Measurements from ENCODE around the gene ARMH3. TPM values are rescaled to one million over a fixed set of nuclear protein-coding genes. Genes with fewer than 3 reads are reported as not detected.

Gene ARMH3
- total and polyA plus RNA-seq, 10 of the 15 experiments (the other 5 are each of a cell fraction or from before 2014, with no cell fraction given) = 13.0 to 33.0 (median 16.4) TPM

GRCh38 chr10:101827919-101828600 lies 227.9 kb downstream of the ARMH3 start:
- ChIA-PET RAD21 (ENCODE audit: unreplicated experiment) (no interaction called here), CTCF (interaction anchor here (0.6 kb wide), 1 partner anchor 51 kb away, joined by 3 read pairs; no protein-coding TSS in a partner anchor), POLR2A (interaction anchor here (1.2 to 4.5 kb wide), 2 partner anchors 9 to 225 kb away, joined by 3 to 33 read pairs; partner anchors contain the start of gene OGA), SMC1A (ENCODE audit: uncharacterized antibody, unreplicated experiment) (interaction anchor here (0.6 to 2.2 kb wide), 3 partner anchors 10 to 225 kb away, joined by 3 to 13 read pairs (median 5); partner anchors contain the start of gene OGA)
- FAIRE-seq (no peak), DNase-seq (ENCODE audit: low read depth, low spot score) (no peak), ATAC-seq (no peak)
- Histone ChIP-seq H3K36me3 (ENCODE audit: control insufficient read depth in 2 of 2, insufficient read depth in 2 of 2, low read length in 1 of 2) (peaks cover 0 to 4% of the 10 kb centered on the region in 2 experiments; a peak in 1 of 4 replicates), H3K9me3 (replicated peaks; ENCODE audit: control insufficient read depth, insufficient read depth, low read length) (no peaks in the 10 kb centered on the region), H2AFZ (ENCODE audit: control insufficient read depth, low read depth, low read length) (no peak overlapping the region), H3K27me3 (replicated peaks in 1 of 2; ENCODE audit: control insufficient read depth in 2 of 2, insufficient read depth in 2 of 2, low read length in 1 of 2) (no peaks in the 10 kb centered on the region), H3K79me2 (ENCODE audit: control insufficient read depth, insufficient read depth, low read length) (no peaks in the 10 kb centered on the region), H3K9ac (ENCODE audit: control insufficient read depth, insufficient read depth, low read length) (no peak overlapping the region), H3K27ac (ENCODE audit: control insufficient read depth, insufficient read depth) (no peak overlapping the region), H3K4me2 (ENCODE audit: control insufficient read depth, insufficient read depth) (no peak overlapping the region), H3K4me3 (no peak overlapping the region), H3K4me1 (ENCODE audit: control insufficient read depth, insufficient read depth, low read length) (peaks cover 19% of the 10 kb centered on the region), H4K20me1 (ENCODE audit: control insufficient read depth, insufficient read depth) (no peaks in the 10 kb centered on the region)
- TF ChIP-seq HSF1 (IDR thresholded peaks at IDR 0.05; ENCODE audit: low read depth, low read length) (no peak), E4F1 (IDR thresholded peaks at IDR 0.05; ENCODE audit: borderline replicate concordance, partially characterized antibody) (no peak), SREBF1 (IDR thresholded peaks at IDR 0.05; ENCODE audit: low read length) (no peak), POU2F2 (IDR thresholded peaks at IDR 0.05; ENCODE audit: borderline replicate concordance, low read depth, low read length) (no peak), NFIC (IDR thresholded peaks at IDR 0.05; ENCODE audit: low read depth, low read length) (no peak), TARDBP (IDR thresholded peaks at IDR 0.05; ENCODE audit: borderline replicate concordance) (no peak), MXI1 (IDR thresholded peaks at IDR 0.05; ENCODE audit: low read depth, low read length) (no peak), POLR2A (IDR thresholded peaks at IDR 0.05; ENCODE audit: low read depth, low read length) (no peak), POLR2AphosphoS2 (IDR thresholded peaks at IDR 0.05; ENCODE audit: low read depth, low read length) (no peak), NR2C2 (IDR thresholded peaks at IDR 0.05; ENCODE audit: borderline replicate concordance, control insufficient read depth, insufficient read length, low read depth) (no peak), CTCF (IDR thresholded peaks at IDR 0.05 in 2 of 3, conservative IDR thresholded peaks at IDR 0.05 in 1 of 3; ENCODE audit: control insufficient read depth in 2 of 3, extremely low read depth in 1 of 3, insufficient read depth in 1 of 3, low read depth in 3 of 3, low read length in 3 of 3) (no peak), HDAC2 (IDR thresholded peaks at IDR 0.05) (no peak)
- BruUV-seq (replicated peaks) = no TSS peak
- in situ Hi-C loops (cut with MboI) (no loop called here), intact Hi-C loops (cut with micrococcal nuclease; ENCODE audit: unreplicated experiment) (no loop called here)
- WGBS (ENCODE audit: insufficient coverage, insufficient replicate concordance, low lambda C conversion rate, missing lambda C conversion rate) = 88% methylated on average over 10 of the region's 10 CpGs
